ENCODE results near the gene FBXO44. TPM values are rescaled to one million over a fixed set of nuclear protein-coding genes. Genes with fewer than 3 reads are reported as not detected.
A peak's percentile ranks its signal among the peaks of the same experiment; 100 is the strongest.
"Not testable (repeated sequence)": the region's sequence is repeated elsewhere in the genome, so short reads cannot be mapped to it uniquely, and the experiment has no call there.

The FBXO44 gene
- total and polyA plus RNA-seq, 2 donors, result 8.6 to 37.3 TPM

DNA sequence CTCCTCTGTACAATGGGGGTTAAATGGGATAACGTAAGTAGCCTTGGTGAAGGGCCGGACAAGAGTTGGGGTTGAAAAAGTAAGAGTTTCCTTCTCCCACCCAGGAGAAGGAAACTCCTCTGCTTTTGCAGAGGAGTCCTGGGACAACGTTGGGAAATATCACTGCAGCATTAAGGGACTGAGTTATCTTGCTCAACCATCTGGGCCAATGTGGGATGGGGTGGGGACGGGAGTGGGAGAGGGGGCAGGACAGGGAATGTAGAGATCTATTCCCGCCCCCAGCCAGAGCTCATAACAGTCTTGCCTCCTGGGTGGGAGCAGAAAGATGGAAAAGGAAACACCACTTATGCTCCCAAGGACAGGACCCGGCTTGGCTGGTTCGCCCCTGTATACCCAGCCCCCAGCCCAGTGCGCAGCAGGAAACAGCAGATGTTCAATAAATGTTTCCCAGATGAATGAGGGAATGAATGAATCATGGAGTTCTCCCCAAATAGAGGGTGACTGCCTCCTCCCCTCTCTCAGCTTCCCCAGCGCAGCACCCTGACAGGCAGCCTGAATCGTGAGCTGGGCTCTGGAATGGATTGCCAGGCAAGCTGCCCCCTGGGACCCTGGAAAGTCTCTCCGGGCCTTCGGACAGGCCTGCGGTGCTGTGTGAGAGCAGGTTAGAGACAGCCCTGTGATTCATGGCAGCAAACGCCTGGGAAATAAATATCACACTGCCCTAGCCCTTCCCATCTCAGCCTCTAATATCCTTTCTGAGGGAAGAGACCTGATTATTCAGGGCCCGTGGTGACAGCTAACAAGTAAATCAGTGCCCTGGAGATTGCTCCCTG lies 25.3 kb upstream of the FBXO44 start:
- Histone ChIP-seq H3K27me3 (ENCODE audit: control insufficient read depth in 2 of 2, insufficient read depth in 1 of 2, low read length in 1 of 2) (peaks cover 0 to 2% of the 10 kb centered on the region in 2 donors), H3K27ac (ENCODE audit: low read depth in 1 of 2, low read length in 1 of 2) (no peak overlapping the region), H3K9me3 (ENCODE audit: control insufficient read depth in 2 of 2, insufficient read depth in 1 of 2, low read length in 1 of 2) (no peaks in the 10 kb centered on the region), H3K4me3 (ENCODE audit: low read length in 2 of 2) (no peak overlapping the region), H3K4me1 (ENCODE audit: control insufficient read depth in 2 of 2, insufficient read depth in 2 of 2, low read length in 2 of 2) (no peaks in the 10 kb centered on the region), H3K36me3 (ENCODE audit: control insufficient read depth in 2 of 2, insufficient read depth in 2 of 2, low read length in 1 of 2) (no peaks in the 10 kb centered on the region)
- WGBS, result 65% methylated on average over 15 of the region's 15 CpGs
- no peak for DNase-seq (ENCODE audit: low read depth in 6 of 9, low spot score in 9 of 9)

DNA sequence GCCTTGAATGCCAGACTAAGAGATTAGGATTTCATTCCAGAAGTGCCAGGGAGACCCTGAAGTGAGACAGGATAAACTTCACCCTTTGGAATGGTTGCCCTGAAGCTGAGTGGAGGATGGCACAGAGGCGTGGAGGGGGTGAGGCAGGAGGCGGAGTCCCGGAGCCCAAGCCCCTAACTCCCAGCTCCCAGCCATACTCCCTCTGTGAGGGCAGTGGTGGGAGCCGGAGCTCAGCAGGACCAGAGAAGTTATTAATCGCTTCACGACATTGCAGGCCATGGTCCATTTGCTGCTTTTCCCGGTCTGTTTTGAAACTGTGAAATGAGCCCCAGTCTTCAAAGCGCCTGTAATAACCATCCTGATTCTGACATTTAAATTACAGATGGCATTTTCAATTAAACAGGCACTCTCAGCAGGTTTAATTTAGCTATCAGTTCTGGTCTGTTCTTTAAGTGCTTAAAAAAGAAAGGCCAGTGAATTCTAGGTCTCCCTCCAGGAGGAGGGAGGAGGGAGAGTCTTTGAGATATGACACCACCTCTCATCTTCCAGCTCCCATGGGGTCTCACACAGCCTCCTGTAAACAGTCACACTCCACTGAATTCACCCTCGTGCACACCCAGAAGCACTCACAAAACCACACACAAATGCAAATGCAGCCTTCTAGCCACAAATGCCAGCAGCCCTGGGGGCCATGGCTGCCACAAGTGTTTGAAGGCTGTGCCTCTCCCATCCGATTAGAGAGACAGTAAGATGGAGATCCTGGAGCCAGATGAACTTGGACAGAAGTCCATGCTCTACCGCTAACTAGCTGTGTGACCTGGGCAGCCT lies 20.1 kb upstream of the FBXO44 start:
- Histone ChIP-seq H3K4me3 (ENCODE audit: low read length in 2 of 2) (no peak overlapping the region), H3K27ac (ENCODE audit: low read depth in 1 of 2, low read length in 1 of 2) (no peak overlapping the region), H3K27me3 (ENCODE audit: control insufficient read depth in 2 of 2, insufficient read depth in 1 of 2, low read length in 1 of 2) (peaks cover 0 to 2% of the 10 kb centered on the region in 2 donors), H3K4me1 (ENCODE audit: control insufficient read depth in 2 of 2, insufficient read depth in 2 of 2, low read length in 2 of 2) (no peaks in the 10 kb centered on the region), H3K36me3 (ENCODE audit: control insufficient read depth in 2 of 2, insufficient read depth in 2 of 2, low read length in 1 of 2) (no peaks in the 10 kb centered on the region), H3K9me3 (ENCODE audit: control insufficient read depth in 2 of 2, insufficient read depth in 1 of 2, low read length in 1 of 2) (no peaks in the 10 kb centered on the region)
- 72% methylated on average over 11 of the region's 11 CpGs for WGBS
- no peak for DNase-seq (ENCODE audit: low read depth in 6 of 9, low spot score in 9 of 9)

DNA sequence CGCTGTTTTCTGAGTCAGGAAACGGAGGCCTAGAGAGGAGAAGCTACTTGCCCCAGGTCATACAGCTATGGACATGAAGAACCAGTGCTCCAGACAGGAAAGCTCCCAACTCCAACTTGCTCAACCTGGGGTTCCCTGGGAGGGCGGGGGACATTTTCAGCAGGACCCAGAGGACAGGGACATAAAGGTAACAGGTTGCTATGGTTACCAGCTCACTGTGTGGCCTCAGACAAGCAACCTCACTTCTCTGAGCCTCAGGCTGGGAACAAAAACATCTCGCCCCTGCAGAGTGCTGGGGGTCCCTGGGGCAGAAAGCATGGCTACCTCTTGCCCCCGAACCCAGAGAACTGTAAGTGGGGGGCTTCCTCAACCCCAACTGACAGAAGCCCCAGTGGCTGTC lies 16.6 kb upstream of the FBXO44 start:
- H3K27ac ChIP-seq (ENCODE audit: low read depth in 1 of 2, low read length in 1 of 2), result no peak overlapping the region

DNA sequence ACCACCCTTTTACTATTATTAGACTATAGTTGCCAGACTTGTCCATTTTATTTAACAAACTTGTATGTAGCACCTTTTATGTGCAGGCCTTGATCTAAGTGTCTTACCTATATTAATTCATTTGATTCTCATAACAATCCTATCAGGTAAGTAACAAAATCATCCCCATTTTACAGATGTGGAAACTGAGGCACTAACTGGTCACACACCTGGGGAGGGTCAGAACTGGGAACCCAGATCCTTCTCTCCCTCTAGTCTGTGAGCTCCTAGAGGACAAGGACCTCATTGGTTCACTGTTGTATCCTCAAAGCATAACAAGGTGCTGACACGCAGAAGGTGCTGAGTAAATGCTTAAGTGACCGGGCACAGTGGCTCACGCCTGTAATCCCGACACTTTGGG lies 15.3 kb upstream of the FBXO44 start:
- no peak overlapping the region for H3K27ac ChIP-seq (ENCODE audit: low read depth in 1 of 2, low read length in 1 of 2)
- H3K27me3 ChIP-seq (ENCODE audit: control insufficient read depth in 2 of 2, insufficient read depth in 1 of 2, low read length in 1 of 2), result peaks cover 0 to 5% of the 10 kb centered on the region in 2 donors

More for the DNA sequence above, 16.6 kb upstream of the FBXO44 start:
- DNase-seq (ENCODE audit: low read depth in 6 of 9, low spot score in 9 of 9), result no peak
- H3K27me3 ChIP-seq (ENCODE audit: control insufficient read depth in 2 of 2, insufficient read depth in 1 of 2, low read length in 1 of 2), result peaks cover 0 to 5% of the 10 kb centered on the region in 2 donors
- 66% methylated on average over 5 of the region's 5 CpGs for WGBS
- no peaks in the 10 kb centered on the region for H3K9me3 ChIP-seq (ENCODE audit: control insufficient read depth in 2 of 2, insufficient read depth in 1 of 2, low read length in 1 of 2)
- H3K4me3 ChIP-seq (ENCODE audit: low read length in 2 of 2), result no peak overlapping the region
- no peaks in the 10 kb centered on the region for H3K4me1 ChIP-seq (ENCODE audit: control insufficient read depth in 2 of 2, insufficient read depth in 2 of 2, low read length in 2 of 2)
- no peaks in the 10 kb centered on the region for H3K36me3 ChIP-seq (ENCODE audit: control insufficient read depth in 2 of 2, insufficient read depth in 2 of 2, low read length in 1 of 2)

DNA sequence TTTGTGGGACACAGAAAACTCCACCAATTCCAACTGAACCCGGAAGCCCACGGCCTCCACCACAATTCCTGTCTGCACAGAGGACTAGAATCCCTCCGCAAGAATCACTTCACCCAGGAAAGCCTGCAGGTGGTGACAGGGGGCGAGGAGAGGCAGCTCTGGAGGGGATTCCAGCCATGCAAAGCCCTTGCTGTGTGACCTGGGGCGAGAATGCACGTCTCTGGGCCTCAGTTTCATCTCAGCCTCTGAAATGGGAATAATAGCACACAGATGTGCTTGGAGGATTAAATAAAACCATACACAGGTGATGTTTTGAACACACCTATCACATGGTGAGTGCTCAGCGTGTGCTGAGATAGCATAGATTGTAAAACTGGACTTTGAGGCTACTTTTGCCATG lies 14.6 kb upstream of the FBXO44 start:
- Histone ChIP-seq H3K36me3 (ENCODE audit: control insufficient read depth in 2 of 2, insufficient read depth in 2 of 2, low read length in 1 of 2) (no peaks in the 10 kb centered on the region), H3K4me1 (ENCODE audit: control insufficient read depth in 2 of 2, insufficient read depth in 2 of 2, low read length in 2 of 2) (no peaks in the 10 kb centered on the region), H3K9me3 (ENCODE audit: control insufficient read depth in 2 of 2, insufficient read depth in 1 of 2, low read length in 1 of 2) (no peaks in the 10 kb centered on the region), H3K27ac (ENCODE audit: low read depth in 1 of 2, low read length in 1 of 2) (no peak overlapping the region), H3K4me3 (ENCODE audit: low read length in 2 of 2) (no peak overlapping the region), H3K27me3 (ENCODE audit: control insufficient read depth in 2 of 2, insufficient read depth in 1 of 2, low read length in 1 of 2) (peaks cover 0 to 5% of the 10 kb centered on the region in 2 donors)
- WGBS, result 87% methylated on average over 7 of the region's 7 CpGs
- no peak for DNase-seq (ENCODE audit: low read depth in 6 of 9, low spot score in 9 of 9)

More for the DNA sequence above, 15.3 kb upstream of the FBXO44 start:
- no peaks in the 10 kb centered on the region for H3K9me3 ChIP-seq (ENCODE audit: control insufficient read depth in 2 of 2, insufficient read depth in 1 of 2, low read length in 1 of 2)
- 93% methylated on average over 4 of the region's 4 CpGs for WGBS
- H3K4me1 ChIP-seq (ENCODE audit: control insufficient read depth in 2 of 2, insufficient read depth in 2 of 2, low read length in 2 of 2), result no peaks in the 10 kb centered on the region
- H3K4me3 ChIP-seq (ENCODE audit: low read length in 2 of 2), result no peak overlapping the region
- DNase-seq (ENCODE audit: low read depth in 6 of 9, low spot score in 9 of 9), result no peak
- no peaks in the 10 kb centered on the region for H3K36me3 ChIP-seq (ENCODE audit: control insufficient read depth in 2 of 2, insufficient read depth in 2 of 2, low read length in 1 of 2)

DNA sequence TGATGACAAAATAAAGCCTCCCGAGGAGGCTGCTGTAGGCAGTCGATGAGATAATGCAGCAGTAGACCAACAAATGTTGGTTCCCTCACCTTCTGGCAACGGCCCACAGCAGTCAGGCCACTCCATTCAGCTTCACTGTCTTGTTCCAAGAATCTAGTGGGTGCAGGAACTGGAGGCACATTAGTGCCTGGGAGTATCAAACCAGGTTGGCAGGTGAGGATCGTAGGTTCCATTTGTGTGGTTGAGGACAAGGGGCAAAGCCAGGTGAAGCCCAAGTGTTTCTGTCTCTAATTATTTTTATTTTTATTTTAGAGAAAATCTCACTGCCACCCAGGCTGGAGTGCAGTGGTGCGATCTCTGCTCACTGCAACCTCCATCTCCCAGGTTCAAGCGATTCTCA lies 13.7 kb upstream of the FBXO44 start:
- no peaks in the 10 kb centered on the region for H3K9me3 ChIP-seq (ENCODE audit: control insufficient read depth in 2 of 2, insufficient read depth in 1 of 2, low read length in 1 of 2)
- H3K27me3 ChIP-seq (ENCODE audit: control insufficient read depth in 2 of 2, insufficient read depth in 1 of 2, low read length in 1 of 2), result peaks cover 0 to 3% of the 10 kb centered on the region in 2 donors
- H3K27ac ChIP-seq (ENCODE audit: low read depth in 1 of 2, low read length in 1 of 2), result no peak overlapping the region
- DNase-seq (ENCODE audit: low read depth in 6 of 9, low spot score in 9 of 9), result no peak
- 78% methylated on average over 6 of the region's 6 CpGs for WGBS
- H3K4me3 ChIP-seq (ENCODE audit: low read length in 2 of 2), result no peak overlapping the region
- no peaks in the 10 kb centered on the region for H3K36me3 ChIP-seq (ENCODE audit: control insufficient read depth in 2 of 2, insufficient read depth in 2 of 2, low read length in 1 of 2)
- no peaks in the 10 kb centered on the region for H3K4me1 ChIP-seq (ENCODE audit: control insufficient read depth in 2 of 2, insufficient read depth in 2 of 2, low read length in 2 of 2)

DNA sequence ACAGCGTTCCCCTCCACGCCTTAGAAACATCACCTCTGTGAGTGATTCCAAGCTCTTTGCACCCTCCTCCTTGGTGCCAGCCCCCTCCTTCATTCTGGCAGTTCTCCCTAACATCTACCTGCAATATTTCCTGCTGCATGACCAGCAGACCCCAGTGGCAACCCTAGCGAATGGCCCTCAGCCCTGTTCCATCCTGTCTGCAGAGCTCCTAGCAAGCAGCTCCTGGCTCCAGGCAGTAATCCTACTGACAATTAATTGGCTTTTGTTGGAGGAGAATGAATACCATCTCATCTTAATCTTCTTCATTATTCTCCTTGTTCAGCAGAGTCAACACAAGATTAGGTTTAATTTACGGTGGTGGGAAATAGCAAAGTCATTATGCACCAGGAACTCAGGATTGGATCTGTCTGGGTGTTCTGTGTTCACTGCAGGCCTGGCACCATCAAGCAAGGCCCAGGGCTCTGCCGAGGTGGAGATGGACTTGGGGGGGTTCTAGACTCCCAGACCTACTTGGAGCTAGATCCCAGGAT lies 12.8 kb upstream of the FBXO44 start:
- H3K36me3 ChIP-seq (ENCODE audit: control insufficient read depth in 2 of 2, insufficient read depth in 2 of 2, low read length in 1 of 2), result no peaks in the 10 kb centered on the region
- no peaks in the 10 kb centered on the region for H3K4me1 ChIP-seq (ENCODE audit: control insufficient read depth in 2 of 2, insufficient read depth in 2 of 2, low read length in 2 of 2)
- 69% methylated on average over 5 of the region's 5 CpGs for WGBS
- H3K27me3 ChIP-seq (ENCODE audit: control insufficient read depth in 2 of 2, insufficient read depth in 1 of 2, low read length in 1 of 2), result peaks cover 0 to 9% of the 10 kb centered on the region in 2 donors
- H3K27ac ChIP-seq (ENCODE audit: low read depth in 1 of 2, low read length in 1 of 2), result no peak overlapping the region
- H3K9me3 ChIP-seq (ENCODE audit: control insufficient read depth in 2 of 2, insufficient read depth in 1 of 2, low read length in 1 of 2), result no peaks in the 10 kb centered on the region
- no peak overlapping the region for H3K4me3 ChIP-seq (ENCODE audit: low read length in 2 of 2)
- no peak for DNase-seq (ENCODE audit: low read depth in 6 of 9, low spot score in 9 of 9)

DNA sequence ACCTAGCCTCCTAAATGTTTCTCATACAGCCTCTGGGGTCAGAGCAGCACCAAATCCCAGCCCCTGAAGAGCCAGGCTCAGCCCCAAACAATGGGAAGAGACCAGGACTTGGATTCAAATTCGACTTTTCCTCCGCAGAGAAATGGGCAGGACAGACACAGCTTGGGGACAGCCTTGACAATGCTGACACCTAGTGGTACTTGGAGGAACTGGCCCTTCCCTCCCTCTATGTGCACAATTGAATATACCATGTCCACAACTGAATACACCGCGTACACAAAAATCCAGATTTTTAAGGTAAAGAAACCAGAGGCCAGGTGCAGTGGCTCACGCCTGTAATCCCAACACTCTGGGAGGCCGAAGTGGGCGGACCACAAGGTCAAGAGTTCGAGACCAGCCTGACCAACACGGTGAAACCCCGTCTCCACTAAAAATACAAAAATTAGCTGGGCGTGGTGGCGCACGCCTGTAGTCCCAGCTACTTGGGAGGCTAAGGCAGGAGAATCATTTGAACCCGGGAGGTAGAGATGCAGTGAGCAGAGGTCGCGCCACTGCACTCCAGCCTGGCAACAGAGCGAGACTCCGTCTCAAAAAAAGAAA lies 12.2 kb upstream of the FBXO44 start:
- not testable (repeated sequence) for H3K36me3 ChIP-seq (ENCODE audit: control insufficient read depth in 2 of 2, insufficient read depth in 2 of 2, low read length in 1 of 2); H3K9me3 ChIP-seq (ENCODE audit: control insufficient read depth in 2 of 2, insufficient read depth in 1 of 2, low read length in 1 of 2); H3K4me3 ChIP-seq (ENCODE audit: low read length in 2 of 2); H3K4me1 ChIP-seq (ENCODE audit: control insufficient read depth in 2 of 2, insufficient read depth in 2 of 2, low read length in 2 of 2); H3K27ac ChIP-seq (ENCODE audit: low read depth in 1 of 2, low read length in 1 of 2)
- peak in 7 of 9 donors; percentile 44 to 76 (median 54) for DNase-seq (ENCODE audit: low read depth in 6 of 9, low spot score in 9 of 9)
- WGBS, result 60% methylated on average over 18 of the region's 18 CpGs
- peaks cover 0 to 15% of the 10 kb centered on the region in 2 donors for H3K27me3 ChIP-seq (ENCODE audit: control insufficient read depth in 2 of 2, insufficient read depth in 1 of 2, low read length in 1 of 2)
